Fibroblast of lung (primary cell): ENCODE results near the gene ACBD7. TPM values are rescaled to one million over a fixed set of nuclear protein-coding genes. Genes with fewer than 3 reads are reported as not detected.

Experiments used
- DNase-seq, 2 donors: peaks; one replicate each; pipeline versions ENCODE4 v3.0.0 to v3.0.0-alpha.2; 2010; ENCODE audit warnings: low read depth in 2 of 2
- H2AFZ ChIP-seq: 2 replicates; pipeline ENCODE4 v1.5.1; 2012; ENCODE audit warnings: low read length, control low read depth, inconsistent platforms
- H3K27ac ChIP-seq: 2 replicates; pipeline ENCODE4 v1.5.1; 2011; ENCODE audit warnings: low read length, control low read depth; ENCODE audit not compliant: insufficient read depth
- H3K27me3 ChIP-seq: 2 replicates; pipeline ENCODE4 v1.5.1; 2011; ENCODE audit warnings: mild to moderate bottlenecking, low read length; ENCODE audit not compliant: control insufficient read depth, insufficient read depth
- H3K36me3 ChIP-seq: 2 replicates; pipeline ENCODE4 v1.5.1; 2011; ENCODE audit warnings: low read length; ENCODE audit not compliant: control insufficient read depth, insufficient read depth
- H3K4me1 ChIP-seq: 2 replicates; pipeline ENCODE4 v1.5.1; 2011; ENCODE audit warnings: low read length; ENCODE audit not compliant: control insufficient read depth, insufficient read depth; ENCODE audit errors: extremely low read depth
- H3K4me2 ChIP-seq: 2 replicates; pipeline ENCODE4 v1.5.1; 2011; ENCODE audit warnings: low read length, control low read depth; ENCODE audit not compliant: insufficient read depth; ENCODE audit errors: extremely low read depth
- H3K4me3 ChIP-seq, 4 experiments: fragments of 200-600 bp in 1 of 4; sonication (generic) in 1 of 4; replicated peaks in 1 of 4; 2 replicates each; pipeline ENCODE4 v1.5.1; 2011 to 2016; ENCODE audit warnings: low read length in 4 of 4, low read depth in 3 of 4, mild to moderate bottlenecking in 3 of 4, control low read depth in 2 of 4, inconsistent platforms in 1 of 4, mixed read lengths in 1 of 4; ENCODE audit not compliant: insufficient read depth in 1 of 4; ENCODE audit errors: control extremely low read depth in 1 of 4
- H3K79me2 ChIP-seq: 2 replicates; pipeline ENCODE4 v1.5.1; 2012; ENCODE audit warnings: mild to moderate bottlenecking, low read length, inconsistent platforms; ENCODE audit not compliant: control insufficient read depth, insufficient read depth
- H3K9ac ChIP-seq: 2 replicates; pipeline ENCODE4 v1.5.1; 2011; ENCODE audit warnings: mild to moderate bottlenecking, low read length, control low read depth; ENCODE audit not compliant: insufficient read depth
- H3K9me3 ChIP-seq: 2 replicates; pipeline ENCODE4 v1.5.1; 2012; ENCODE audit warnings: low read depth, low read length; ENCODE audit not compliant: control insufficient read depth, insufficient read depth
- H4K20me1 ChIP-seq: 2 replicates; pipeline ENCODE4 v1.5.1; 2011; ENCODE audit warnings: low read length; ENCODE audit not compliant: control insufficient read depth, insufficient read depth; ENCODE audit errors: extremely low read depth
- CTCF ChIP-seq, 2 donors: IDR thresholded peaks in 1 of 2; conservative IDR thresholded peaks in 1 of 2; 1 replicate in 1 of 2; 2 replicates in 1 of 2; pipeline ENCODE4 v1.5.1; 2011 to 2012; ENCODE audit warnings: low read length in 2 of 2, control low read depth in 1 of 2, inconsistent platforms in 1 of 2, low read depth in 1 of 2, mild to moderate bottlenecking in 1 of 2
- EZH2 ChIP-seq: IDR thresholded peaks from 2 replicates; pipeline ENCODE4 v1.5.1; 2012; ENCODE audit warnings: low read length, control low read depth, mild to moderate bottlenecking; ENCODE audit errors: missing control alignments
- polyA plus RNA-seq, 2 donors: library from polyadenylated mRNA; depleted of rRNA in 1 of 2; stranded (reverse) in 1 of 2; unstranded in 1 of 2; fragments of >200 nt; gene quantifications; 2 replicates each; pipeline ENCODE4 v1.2.1, GENCODE V29; 2011 to 2012; ENCODE audit warnings: missing spikeins in 1 of 2
- total RNA-seq: library from RNA; depleted of rRNA; stranded (reverse); fragments of >200 nt; gene quantifications from 2 replicates; pipeline ENCODE4 v1.2.1, GENCODE V29; 2014

The ACBD7 gene
- total and polyA plus RNA-seq, 2 donors (not counting 1 experiment from before 2014, with no cell fraction given): 0.42 to 4.1 TPM

GRCh38 chr10:15045380-15045779 is 43.2 kb downstream of the ACBD7 start:
- Histone ChIP-seq H4K20me1 (no peaks in the 10 kb centered on the region), H3K4me1 (no peaks in the 10 kb centered on the region), H3K79me2 (no peaks in the 10 kb centered on the region), H3K9ac (no peak overlapping the region), H3K4me3 (no peak overlapping the region), H2AFZ (no peak overlapping the region), H3K9me3 (no peaks in the 10 kb centered on the region), H3K27ac (no peak overlapping the region), H3K27me3 (peaks cover under 1% of the 10 kb centered on the region), H3K4me2 (no peak overlapping the region), H3K36me3 (no peaks in the 10 kb centered on the region)
- DNase-seq: no peak
- TF ChIP-seq CTCF (conservative IDR thresholded peaks at IDR 0.05 in 1 of 2, IDR thresholded peaks at IDR 0.05 in 1 of 2; ENCODE audit: low read depth in 1 of 2, low read length in 2 of 2) (no peak), EZH2 (no peak)

- Histone ChIP-seq H4K20me1 (no peaks in the 10 kb centered on the region), H3K27ac (no peak within 1 kb of the TSS), H3K9me3 (no peaks in the 10 kb centered on the region), H2AFZ (no peak within 1 kb of the TSS), H3K36me3 (no peaks in the 10 kb centered on the region), H3K4me3 (no peak within 1 kb of the TSS), H3K4me2 (no peak within 1 kb of the TSS), H3K27me3 (peaks cover 2% of the 10 kb centered on the region), H3K79me2 (no peaks in the 10 kb centered on the region), H3K4me1 (no peaks in the 10 kb centered on the region), H3K9ac (no peak within 1 kb of the TSS)
- peak in 1 of 2 donors; percentile 9 for DNase-seq
- TF ChIP-seq CTCF (conservative IDR thresholded peaks at IDR 0.05 in 1 of 2, IDR thresholded peaks at IDR 0.05 in 1 of 2; ENCODE audit: low read depth in 1 of 2, low read length in 2 of 2) (no peak), EZH2 (no peak)
Measured at GRCh38 chr10:15043674-15044073, 44.9 kb downstream of the ACBD7 start, which contains the start of gene OLAH. TSS of gene OLAH (plus strand) at chr10:15043943. CDS start at chr10:15047289, 3,346 bp downstream.

- Histone ChIP-seq H3K79me2 (no peaks in the 10 kb centered on the region), H3K4me1 (no peaks in the 10 kb centered on the region), H3K27ac (no peak overlapping the region), H4K20me1 (no peaks in the 10 kb centered on the region), H3K9ac (no peak overlapping the region), H3K9me3 (no peaks in the 10 kb centered on the region), H3K4me2 (no peak overlapping the region), H2AFZ (no peak overlapping the region), H3K27me3 (peaks cover 2% of the 10 kb centered on the region), H3K36me3 (no peaks in the 10 kb centered on the region), H3K4me3 (no peak overlapping the region)
- no peak for TF ChIP-seq CTCF (conservative IDR thresholded peaks at IDR 0.05 in 1 of 2, IDR thresholded peaks at IDR 0.05 in 1 of 2; ENCODE audit: low read depth in 1 of 2, low read length in 2 of 2)
- no peak for TF ChIP-seq EZH2
- DNase-seq: no peak
Measured at GRCh38 chr10:15038416-15038815, 50.2 kb downstream of the ACBD7 start.
